Thoracic aorta (tissue), 2 donors: ENCODE data around the gene SLC22A5. TPM values are rescaled to one million over a fixed set of nuclear protein-coding genes. Genes with fewer than 3 reads are reported as not detected.

Experiments used
- ATAC-seq: fragments of 150-250 bp; one replicate; pipeline ENCODE4 v1.8.0; 2017; ENCODE audit warnings: low read depth; ENCODE audit not compliant: insufficient number of reproducible peaks, low FRiP score
- DNase-seq: peaks from one replicate; pipeline ENCODE4 v3.0.0-alpha.2; 2020; ENCODE audit warnings: low spot score
- H3K27ac ChIP-seq, 2 donors: fragments of 200-600 bp; sonication (generic); 1 replicate in 1 of 2; 2 replicates in 1 of 2; pipeline ENCODE4 v1.5.1; 2016; ENCODE audit warnings: mild to moderate bottlenecking in 2 of 2, moderate library complexity in 2 of 2
- H3K27me3 ChIP-seq: fragments of 200-600 bp; sonication (generic); replicated peaks from 2 replicates; pipeline ENCODE4 v1.6.0; 2016; ENCODE audit warnings: mild to moderate bottlenecking; ENCODE audit not compliant: insufficient read depth
- H3K36me3 ChIP-seq: fragments of 200-600 bp; sonication (generic); one replicate; pipeline ENCODE4 v1.5.1; 2016
- H3K4me1 ChIP-seq, 2 donors: fragments of 200-600 bp; sonication (generic); 1 replicate in 1 of 2; 2 replicates in 1 of 2; pipeline versions ENCODE4 v1.5.1 to v1.6.0; 2016; ENCODE audit warnings: low read depth in 2 of 2, mild to moderate bottlenecking in 1 of 2; ENCODE audit not compliant: control insufficient read depth in 1 of 2
- H3K4me3 ChIP-seq: fragments of 200-600 bp; sonication (generic); 2 replicates; pipeline ENCODE4 v1.5.1; 2016; ENCODE audit warnings: mild to moderate bottlenecking
- H3K9me3 ChIP-seq: fragments of 200-600 bp; sonication (generic); 2 replicates; pipeline ENCODE4 v1.5.1; 2016
- total RNA-seq, 2 donors: library from RNA; depleted of rRNA; stranded (reverse); fragments of >200 nt; gene quantifications; one replicate each; pipeline versions ENCODE4 v1.1.0 to v1.2.3, GENCODE V29; 2016
- TF ChIP-seq, protein P1 (sequence below): fragments of 200-600 bp; sonication (generic); IDR thresholded peaks from one replicate; pipeline ENCODE4 v1.5.1; 2019; ENCODE audit warnings: antibody characterized with exemption

SLC22A5 gene
- total RNA-seq, 2 donors from 2014 or later = 24.9 to 30.8 TPM

DNA sequence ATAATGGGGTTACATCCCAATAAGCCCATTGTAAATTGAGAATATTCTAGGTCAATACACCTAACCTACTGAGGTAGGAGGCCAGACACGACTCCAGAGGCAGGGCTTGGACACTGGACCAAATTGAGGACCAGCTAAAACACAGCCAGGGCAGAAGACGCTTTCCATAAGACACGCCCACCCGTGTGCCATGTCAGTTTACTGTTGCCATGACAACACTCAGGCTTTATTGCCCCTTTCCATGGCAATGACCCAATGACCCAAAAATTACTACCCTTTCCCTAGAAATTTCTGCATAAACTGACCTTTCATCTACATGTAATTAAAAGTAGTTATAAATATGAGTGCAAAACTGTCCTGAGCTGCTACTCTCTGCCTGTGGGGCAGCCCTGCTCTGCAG lies 43.8 kb upstream of the SLC22A5 start:
- no peak overlapping the region for H3K4me3 ChIP-seq
- peaks cover 4% of the 10 kb centered on the region for H3K36me3 ChIP-seq
- DNase-seq (no peak), ATAC-seq (no peak)
- no peaks in the 10 kb centered on the region for H3K9me3 ChIP-seq
- H3K27ac ChIP-seq = no peak overlapping the region
- TF ChIP-seq, protein P1, sequence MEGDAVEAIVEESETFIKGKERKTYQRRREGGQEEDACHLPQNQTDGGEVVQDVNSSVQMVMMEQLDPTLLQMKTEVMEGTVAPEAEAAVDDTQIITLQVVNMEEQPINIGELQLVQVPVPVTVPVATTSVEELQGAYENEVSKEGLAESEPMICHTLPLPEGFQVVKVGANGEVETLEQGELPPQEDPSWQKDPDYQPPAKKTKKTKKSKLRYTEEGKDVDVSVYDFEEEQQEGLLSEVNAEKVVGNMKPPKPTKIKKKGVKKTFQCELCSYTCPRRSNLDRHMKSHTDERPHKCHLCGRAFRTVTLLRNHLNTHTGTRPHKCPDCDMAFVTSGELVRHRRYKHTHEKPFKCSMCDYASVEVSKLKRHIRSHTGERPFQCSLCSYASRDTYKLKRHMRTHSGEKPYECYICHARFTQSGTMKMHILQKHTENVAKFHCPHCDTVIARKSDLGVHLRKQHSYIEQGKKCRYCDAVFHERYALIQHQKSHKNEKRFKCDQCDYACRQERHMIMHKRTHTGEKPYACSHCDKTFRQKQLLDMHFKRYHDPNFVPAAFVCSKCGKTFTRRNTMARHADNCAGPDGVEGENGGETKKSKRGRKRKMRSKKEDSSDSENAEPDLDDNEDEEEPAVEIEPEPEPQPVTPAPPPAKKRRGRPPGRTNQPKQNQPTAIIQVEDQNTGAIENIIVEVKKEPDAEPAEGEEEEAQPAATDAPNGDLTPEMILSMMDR = no peak
- H3K27me3 ChIP-seq = no peaks in the 10 kb centered on the region
- no peaks in the 10 kb centered on the region for H3K4me1 ChIP-seq

DNA sequence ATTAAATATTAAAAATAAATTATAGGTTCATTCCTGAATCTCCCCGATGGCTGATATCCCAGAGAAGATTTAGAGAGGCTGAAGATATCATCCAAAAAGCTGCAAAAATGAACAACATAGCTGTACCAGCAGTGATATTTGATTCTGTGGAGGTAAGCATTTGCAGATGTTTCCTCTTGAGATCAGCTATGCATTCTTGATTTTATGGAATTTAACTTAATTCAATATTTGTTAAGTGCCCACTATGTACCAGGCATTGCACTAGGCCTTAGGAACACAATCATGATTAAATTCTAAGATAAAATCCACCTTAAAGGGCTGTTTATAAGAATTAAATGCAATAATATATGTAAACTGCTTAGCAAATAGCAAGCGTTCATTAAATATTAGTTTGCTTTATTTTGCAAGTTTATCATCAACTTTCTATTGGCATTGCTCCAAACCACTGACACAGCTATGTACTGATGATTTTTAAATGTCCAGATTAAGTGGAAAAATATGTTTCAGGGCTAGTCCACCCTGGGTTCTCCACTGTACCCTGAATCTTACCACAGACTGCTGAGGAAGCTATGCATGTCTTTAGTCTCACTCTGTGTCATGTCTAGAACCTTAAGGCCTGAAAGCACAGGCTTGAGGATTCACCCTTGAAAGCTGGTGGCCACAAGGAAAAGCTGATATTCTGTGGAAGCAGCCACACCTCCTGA lies 42.1 kb upstream of the SLC22A5 start:
- H3K27me3 ChIP-seq = no peaks in the 10 kb centered on the region
- no peaks in the 10 kb centered on the region for H3K9me3 ChIP-seq
- H3K36me3 ChIP-seq = peaks cover 4% of the 10 kb centered on the region
- H3K27ac ChIP-seq = no peak overlapping the region
- TF ChIP-seq, protein P1 = no peak
- DNase-seq = no peak
- H3K4me3 ChIP-seq = no peak overlapping the region
- no peak for ATAC-seq
- H3K4me1 ChIP-seq = no peaks in the 10 kb centered on the region

DNA sequence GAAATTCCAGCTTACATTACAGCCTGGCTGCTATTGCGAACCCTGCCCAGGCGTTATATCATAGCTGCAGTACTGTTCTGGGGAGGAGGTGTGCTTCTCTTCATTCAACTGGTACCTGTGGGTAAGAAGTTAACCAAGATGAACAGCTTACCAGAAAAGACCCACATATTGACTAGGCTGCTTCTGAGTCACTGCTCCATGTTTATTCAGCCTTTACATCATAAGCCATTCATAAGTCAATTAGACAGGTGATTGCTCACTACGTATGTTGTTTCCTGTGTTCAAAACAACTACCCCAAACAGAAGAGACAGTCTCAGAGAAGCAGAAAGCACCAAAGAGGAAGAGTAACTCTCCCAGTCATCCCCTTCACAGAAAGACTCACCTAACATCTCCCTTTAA lies 34.7 kb upstream of the SLC22A5 start:
- Histone ChIP-seq H3K9me3 (no peaks in the 10 kb centered on the region), H3K27ac (no peak overlapping the region), H3K4me3 (no peak overlapping the region), H3K27me3 (no peaks in the 10 kb centered on the region), H3K4me1 (no peaks in the 10 kb centered on the region), H3K36me3 (peaks cover 1% of the 10 kb centered on the region)
- DNase-seq (no peak), ATAC-seq (no peak)
- TF ChIP-seq, protein P1 = no peak

DNA sequence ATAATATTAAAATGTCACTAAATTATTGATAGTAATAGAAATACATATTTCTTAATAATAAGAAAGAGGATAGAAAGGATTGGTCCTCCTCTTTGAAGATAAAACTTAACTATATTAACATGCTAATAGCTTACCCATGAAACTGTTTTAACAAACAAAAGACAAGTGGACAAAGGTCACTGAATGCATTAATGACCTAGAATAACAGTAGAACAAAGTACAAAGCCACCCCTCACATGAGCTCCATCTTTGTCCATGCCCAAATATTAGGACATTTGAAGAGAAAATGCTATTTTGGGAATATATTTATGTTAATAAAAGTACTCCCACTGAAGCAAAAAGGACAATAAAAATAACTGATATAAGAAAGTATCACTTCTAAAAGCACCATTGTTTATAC lies 34.1 kb upstream of the SLC22A5 start:
- ATAC-seq = no peak
- H3K9me3 ChIP-seq = no peaks in the 10 kb centered on the region
- no peak overlapping the region for H3K27ac ChIP-seq
- no peaks in the 10 kb centered on the region for H3K36me3 ChIP-seq
- no peak overlapping the region for H3K4me3 ChIP-seq
- no peaks in the 10 kb centered on the region for H3K27me3 ChIP-seq
- H3K4me1 ChIP-seq = no peaks in the 10 kb centered on the region
- no peak for DNase-seq
- TF ChIP-seq, protein P1 = no peak

DNA sequence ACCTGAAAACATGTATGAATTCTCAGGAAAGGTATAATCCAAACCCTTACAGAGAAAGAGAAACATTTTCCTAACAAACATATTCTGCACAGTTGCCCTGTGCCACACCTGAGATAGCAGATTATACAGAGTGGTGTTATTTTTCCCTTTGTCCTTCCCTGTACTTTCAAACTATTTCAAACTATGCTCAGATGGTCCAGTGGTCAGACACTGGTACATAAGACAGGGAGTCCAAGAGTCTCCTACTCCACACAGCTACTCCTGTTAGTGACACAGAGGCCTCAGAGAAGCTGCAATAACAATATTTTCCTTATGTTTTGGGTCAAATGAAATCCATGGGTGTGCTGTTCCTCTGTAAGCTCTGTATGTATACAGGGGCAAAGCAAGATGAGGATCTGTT lies 30.0 kb upstream of the SLC22A5 start:
- TF ChIP-seq, protein P1 = no peak
- no peak overlapping the region for H3K4me3 ChIP-seq
- H3K27me3 ChIP-seq = no peaks in the 10 kb centered on the region
- DNase-seq (no peak), ATAC-seq (no peak)
- H3K4me1 ChIP-seq = no peaks in the 10 kb centered on the region
- H3K9me3 ChIP-seq = no peaks in the 10 kb centered on the region
- no peak overlapping the region for H3K27ac ChIP-seq
- H3K36me3 ChIP-seq = no peaks in the 10 kb centered on the region
